ENCODE data around the gene BBX.
"Not testable (repeated sequence)": the region's sequence is repeated elsewhere in the genome, so short reads cannot be mapped to it uniquely, and the experiment has no call there.

The BBX gene

DNA sequence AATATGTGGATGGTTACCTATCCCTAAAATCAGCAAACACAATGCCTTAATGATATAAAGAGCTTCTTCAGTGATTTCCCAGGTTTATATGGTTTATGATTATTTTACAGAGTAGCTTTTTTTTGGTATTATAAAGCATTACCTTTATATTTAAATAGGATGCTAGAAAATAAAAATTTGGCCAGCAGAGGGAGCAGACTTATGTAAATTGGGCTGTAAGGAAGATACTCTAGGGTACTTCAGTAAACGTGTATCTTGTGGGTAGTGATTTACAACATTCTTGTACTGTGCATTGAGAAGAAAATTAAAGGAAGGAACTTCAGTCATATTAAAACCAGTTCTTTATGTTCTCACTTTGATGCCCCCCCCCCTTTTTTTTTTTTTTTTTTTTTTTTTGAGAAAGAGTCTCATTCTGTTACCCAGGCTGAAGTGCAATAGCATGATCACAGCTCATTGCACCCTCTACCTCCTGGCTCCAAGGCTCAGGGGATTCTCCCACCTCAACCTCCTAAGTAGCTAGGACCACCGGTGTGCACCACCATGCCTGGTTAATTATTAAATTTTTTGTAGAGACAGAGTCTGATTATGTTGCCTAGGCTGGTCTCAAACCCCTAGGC, 167.9 kb downstream of the BBX start:
- DNase-seq, result no peak

DNA sequence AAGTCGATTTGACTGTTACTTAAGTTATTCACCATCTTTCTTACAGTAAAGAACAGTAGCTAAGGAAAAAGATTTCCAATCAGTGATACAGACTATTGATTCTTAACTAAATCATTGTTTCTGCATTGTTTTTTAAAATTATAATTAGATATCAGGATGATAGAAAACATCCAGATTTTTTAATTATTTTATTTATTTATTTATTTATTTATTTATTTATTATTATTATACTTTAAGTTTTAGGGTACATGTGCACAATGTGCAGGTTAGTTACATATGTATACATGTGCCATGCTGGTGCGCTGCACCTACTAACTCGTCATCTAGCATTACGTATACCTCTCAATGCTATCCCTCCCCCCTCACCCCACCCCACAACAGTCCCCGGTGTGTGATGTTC, 169.2 kb downstream of the BBX start:
- DNase-seq, result not testable (repeated sequence)

DNA sequence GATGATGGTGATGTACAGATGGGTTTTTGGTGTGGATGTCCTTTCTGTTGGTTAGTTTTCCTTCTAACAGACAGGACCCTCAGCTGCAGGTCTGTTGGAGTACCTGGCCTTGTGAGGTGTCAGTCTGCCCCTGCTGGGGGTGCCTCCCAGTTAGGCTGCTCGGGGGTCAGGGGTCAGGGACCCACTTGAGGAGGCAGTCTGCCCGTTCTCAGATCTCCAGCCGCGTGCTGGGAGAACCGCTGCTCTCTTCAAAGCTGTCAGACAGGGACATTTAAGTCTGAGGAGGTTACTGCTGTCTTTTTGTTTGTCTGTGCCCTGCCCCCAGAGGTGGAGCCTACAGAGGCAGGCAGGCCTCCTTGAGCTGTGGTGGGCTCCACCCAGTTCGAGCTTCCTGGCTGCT, 174.6 kb downstream of the BBX start:
- not testable (repeated sequence) for DNase-seq

DNA sequence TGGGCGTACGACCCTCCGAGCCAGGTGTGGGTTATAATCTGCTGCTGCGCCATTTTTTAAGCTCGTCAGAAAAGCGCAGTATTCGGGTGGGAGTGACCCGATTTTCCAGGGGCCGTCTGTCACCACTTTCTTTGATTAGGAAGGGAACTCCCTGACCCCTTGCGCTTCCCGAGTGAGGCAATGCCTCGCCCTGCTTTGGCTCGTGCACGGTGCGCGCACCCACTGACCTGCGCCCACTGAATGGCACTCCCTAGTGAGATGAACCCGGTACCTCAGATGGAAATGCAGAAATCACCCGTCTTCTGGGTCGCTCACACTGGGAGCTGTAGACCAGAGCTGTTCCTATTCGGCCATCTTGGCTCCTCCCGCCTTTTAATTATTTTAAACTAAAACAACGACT, 175.1 kb downstream of the BBX start:
- DNase-seq, result not testable (repeated sequence)

DNA sequence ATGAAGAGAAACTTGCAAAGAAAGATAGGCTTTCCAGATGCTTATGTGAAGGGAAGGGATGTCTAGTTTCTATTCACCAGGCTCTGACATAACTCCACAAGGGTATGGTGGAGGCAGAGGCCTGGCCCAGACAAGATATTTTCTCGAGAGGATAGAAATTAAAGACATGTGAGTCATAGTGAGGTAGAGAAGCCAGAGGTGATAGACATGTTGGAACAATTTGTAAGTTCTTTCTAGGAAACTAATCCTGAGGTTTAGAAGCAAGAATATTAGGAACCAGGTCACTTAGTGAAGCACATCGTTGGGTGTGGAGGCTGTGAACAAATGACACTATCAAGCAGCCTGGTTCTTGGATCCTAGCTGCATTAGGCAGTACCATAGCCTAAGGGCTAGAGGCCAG, 176.9 kb downstream of the BBX start:
- DNase-seq, result no peak

DNA sequence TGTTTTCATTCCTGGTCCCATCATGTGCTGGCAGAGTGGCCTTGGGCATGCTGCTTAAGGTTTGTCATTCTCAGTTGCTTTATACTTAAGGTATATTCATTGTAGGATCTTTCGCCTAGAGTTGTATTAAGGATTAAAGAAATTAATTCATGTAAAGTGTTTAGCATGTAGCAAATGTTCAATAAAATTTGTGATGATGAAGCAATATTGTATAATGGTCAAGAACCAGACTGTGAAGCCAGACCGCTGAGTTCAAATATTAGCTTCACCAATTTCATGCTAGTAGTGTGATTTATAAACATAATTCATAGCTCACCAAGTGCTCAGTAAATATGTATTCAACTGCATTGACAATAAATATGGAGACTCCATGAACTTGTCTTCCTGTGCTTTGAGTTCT, 178.5 kb downstream of the BBX start:
- no peak for DNase-seq

DNA sequence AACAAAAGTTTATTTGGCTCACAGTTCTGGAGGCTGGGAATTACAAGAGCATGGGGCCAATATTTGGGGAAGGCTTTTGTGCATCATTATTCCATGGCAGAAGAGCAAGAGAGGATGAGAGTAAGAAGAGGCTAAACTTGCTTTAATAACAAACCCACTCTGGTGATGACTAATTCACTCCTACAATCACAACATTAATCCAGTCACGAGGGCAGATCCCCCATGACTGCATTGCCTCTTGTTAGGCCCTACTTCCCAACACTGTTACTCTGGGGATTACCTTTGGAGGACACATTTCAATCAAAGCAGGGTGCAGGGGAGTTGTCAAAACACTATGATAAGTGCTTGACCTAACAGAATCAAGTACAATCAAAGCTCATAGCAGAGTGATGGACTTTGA, 181.7 kb downstream of the BBX start:
- no peak for DNase-seq

DNA sequence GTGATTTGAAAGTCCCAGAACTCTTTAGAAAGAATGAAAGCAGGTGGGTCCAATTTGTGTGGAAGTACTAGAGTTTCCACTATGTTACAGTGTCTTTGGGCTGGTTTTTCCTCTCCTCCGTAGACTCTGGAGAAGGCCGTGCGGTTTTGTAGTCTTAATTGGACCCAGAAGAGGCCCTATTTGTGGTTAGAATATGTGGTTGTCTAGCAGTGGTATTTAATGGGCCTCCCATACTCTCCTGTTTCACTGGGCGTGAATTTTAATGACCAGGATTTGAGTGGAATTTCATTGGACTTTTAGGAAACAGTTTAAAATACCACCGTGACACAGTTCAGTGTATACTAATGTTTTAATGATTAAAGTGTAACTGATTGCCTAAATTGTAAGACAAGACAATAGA, 182.3 kb downstream of the BBX start:
- no peak for DNase-seq

DNA sequence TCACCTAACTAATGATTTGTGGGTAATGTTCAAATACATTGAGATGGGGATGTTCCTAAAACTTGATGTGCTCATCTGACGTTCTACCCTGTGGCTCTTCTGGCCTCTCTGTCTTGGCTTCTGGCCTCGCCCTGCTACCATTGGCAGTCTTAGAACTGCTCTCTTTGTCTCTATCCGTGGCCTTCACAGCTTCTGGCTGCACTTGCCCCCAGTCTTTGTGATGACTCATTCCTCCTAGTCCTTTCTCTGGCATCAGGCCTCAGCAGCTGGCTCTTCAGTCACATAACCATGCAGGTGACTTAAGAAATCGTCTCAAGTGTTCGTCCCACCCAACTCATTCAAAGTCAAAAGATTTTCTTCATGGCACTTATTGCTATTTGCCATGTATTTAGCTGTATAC, 188.1 kb downstream of the BBX start:
- DNase-seq, result no peak

DNA sequence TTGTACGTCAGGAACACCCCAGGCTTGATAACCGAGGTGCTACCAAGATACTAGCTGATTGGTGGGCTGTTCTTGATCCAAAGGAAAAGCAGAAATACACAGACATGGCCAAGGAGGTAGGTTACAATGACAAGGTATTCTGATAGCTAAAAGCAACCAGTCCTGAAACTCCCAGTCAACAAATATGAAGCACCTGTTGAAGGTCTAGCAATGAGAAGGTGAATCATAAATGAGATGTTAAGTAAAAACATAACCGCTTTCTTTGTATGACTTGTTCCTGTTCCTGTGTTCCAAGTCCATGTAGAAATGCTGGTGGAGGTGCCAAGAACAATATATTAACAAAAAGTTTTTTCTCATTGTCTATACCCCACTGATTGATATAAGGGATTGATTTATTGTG, 194.0 kb downstream of the BBX start:
- DNase-seq, result no peak

DNA sequence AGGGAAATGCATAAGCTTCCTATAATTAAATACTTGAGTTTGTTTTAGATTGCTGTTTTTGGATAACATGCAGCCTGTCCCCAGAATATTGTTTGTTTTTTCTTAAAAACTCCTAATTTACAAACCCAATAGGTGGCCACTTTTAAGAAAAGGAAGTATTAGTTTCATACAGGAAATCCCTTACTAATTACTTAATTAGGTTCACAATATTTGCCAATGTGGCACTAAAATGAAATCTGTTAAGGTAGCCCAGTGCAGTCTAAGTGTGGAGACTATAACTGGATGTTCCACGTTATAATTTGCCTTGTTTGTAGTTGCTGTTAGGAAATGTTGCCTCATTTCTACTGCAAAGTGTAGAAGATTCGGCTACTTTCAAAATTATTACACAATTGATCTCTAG, 195.8 kb downstream of the BBX start:
- DNase-seq, result no peak

DNA sequence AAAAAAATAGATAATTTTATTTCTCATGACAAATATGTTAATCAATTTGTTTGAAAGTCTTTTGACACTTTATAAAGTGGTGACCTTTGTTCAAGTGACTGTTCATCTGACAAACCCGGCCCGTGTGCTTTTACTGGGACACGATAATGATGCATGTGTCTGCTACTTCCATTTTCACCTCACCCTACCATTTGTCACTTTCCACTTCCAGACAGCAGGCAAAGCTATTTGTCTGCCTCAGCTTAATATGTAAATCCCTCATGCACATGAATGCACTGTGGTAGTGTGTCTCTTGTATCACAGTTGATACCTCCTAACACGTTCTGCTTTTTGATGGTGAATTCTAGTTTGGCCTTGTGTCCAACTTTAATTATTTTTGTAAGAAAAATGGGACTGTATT, 204.3 kb downstream of the BBX start:
- no peak for DNase-seq

DNA sequence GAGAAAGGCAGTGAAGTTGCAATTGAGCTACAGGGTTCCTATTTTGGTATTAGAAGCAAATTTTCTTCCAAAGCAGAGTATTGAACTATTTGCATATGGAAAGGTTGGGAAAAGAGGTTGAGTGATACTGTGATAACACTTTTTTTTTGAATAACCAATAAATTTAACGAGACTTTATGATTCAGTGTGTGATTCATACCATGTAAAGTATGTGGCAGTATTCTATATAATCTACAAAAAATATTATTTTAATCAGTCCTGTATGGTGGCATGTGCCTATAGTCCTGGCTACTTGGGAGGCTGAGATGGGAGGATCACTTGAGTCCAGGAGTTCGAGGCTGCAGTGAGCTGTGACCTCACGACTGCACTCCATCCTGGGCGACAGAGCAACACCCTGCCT, 206.9 kb downstream of the BBX start:
- DNase-seq, result no peak

DNA sequence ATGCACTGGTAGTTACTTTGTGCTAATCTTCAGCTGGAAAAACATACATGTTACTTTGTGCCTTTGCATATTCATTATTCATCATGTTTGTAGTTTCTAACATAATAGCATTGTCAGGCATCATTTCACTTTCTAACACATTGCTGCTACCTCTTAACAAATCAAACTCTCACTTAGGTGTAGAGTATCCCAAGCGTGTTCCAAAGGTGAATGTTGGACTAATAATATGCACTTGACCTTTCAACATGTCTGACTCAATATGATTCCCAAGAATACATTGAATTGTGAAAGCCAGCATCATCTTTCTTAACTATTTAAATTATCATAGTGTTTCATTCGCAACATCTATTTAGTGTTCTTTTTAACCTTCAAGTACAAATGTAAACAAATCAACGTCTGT, 211.6 kb downstream of the BBX start:
- DNase-seq, result no peak

DNA sequence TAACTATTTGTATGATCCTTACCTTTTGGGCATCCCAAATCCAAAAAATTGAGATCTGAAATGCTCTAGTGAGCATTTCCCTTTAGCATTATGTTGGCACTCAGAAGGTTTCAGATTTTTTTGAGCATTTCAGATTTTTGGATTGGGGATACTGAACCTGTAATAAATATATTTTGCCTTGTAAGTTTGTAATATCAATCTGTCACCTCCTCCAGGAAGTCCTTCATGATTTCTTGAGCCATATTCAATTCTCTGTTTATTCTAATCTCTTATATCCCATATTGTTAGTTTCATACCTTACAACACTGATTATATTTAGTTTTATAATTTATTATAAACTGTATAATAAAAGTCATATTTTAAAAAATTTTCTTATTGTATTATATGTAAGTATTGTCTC, 215.2 kb downstream of the BBX start:
- DNase-seq, result no peak

DNA sequence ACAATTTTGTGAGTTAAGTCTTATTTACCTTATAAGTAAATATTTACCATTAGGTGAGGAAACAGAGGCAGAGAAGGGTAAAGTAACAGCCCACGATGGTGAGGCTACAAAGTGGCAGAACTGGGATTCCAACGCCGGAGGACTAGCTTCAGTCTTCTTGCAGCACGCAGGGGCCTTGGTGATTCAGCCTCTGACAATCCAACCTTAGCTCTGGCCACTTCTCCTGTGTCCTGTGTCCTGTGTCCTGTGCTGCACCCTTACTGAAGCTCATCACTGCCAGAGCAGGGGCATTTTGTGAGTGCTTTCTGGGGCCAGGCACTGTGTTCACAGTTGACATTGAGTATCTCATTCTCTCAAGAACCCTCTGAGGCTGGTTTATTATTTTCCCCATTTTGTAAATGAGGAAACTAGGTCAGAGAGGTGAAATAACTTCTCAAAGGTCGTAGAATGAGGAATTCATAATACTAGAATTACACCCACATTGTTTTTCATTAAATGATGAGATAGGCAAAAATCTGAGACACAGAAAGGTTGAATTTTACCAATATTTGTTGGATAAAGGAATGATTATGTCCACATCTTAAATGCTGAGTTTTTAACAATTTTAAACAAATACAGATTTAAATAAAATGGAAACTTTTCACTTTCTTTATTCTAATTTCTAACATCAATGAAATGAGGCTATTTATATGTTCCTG, 215.9 kb downstream of the BBX start:
- no peak for DNase-seq

DNA sequence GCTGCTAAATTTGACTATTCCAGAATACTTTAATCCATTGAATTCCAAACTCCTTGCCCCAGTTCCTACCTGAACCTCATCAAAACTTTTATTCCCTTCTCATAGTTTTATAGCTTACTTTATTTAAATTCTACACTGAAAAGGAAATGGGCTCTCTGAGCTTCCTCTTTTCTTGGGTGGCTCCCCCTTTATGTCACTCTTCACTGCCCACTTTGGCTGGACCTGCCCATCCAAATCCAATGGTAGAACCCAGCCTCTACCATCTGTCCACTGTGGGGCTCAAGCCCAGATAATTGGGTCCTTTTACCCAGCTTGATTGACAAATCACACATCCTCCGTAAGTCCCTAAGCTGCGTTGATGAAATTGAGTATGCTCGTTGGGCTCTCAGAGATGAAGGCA, 216.5 kb downstream of the BBX start:
- DNase-seq, result no peak

DNA sequence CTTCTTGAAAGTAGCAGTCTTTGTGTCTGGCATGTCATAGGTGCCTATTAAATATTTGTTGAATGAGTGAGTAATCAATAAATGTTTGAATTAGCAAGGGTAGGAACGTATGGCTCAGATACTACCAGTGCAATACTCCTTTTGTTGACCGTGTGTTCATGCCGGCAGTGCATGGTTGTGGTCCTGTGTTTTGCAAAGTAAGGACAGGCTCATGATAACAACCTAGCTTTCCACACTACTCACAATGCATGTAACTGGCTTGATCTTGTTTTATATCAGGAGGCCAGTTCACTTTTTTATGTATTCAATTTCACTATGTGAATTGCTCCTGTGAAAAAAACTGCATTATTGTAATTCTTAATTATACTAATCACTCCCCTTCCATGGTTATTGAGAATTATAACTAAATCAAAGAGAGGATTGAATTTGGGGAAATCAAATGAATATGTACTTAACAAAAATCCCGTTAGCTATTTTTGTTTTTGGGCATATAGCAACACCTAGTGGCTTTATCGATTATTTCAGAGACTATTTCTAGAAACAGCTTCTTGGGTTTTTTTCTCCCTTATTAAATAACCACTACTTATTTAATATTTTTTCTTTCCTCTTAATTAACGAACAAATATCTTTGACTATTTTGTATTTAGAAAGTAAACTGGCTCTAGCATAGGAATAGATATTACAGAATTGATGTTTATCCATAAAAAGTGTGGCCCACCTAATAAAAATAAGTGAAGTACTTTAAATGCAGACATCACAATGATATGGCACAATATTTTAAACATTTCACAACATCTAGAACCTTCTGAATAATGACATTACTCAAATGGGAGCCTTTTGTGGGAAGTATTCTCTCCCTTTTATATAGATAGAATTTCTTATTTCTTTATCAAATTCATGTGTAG, 218.5 kb downstream of the BBX start:
- DNase-seq, result no peak

DNA sequence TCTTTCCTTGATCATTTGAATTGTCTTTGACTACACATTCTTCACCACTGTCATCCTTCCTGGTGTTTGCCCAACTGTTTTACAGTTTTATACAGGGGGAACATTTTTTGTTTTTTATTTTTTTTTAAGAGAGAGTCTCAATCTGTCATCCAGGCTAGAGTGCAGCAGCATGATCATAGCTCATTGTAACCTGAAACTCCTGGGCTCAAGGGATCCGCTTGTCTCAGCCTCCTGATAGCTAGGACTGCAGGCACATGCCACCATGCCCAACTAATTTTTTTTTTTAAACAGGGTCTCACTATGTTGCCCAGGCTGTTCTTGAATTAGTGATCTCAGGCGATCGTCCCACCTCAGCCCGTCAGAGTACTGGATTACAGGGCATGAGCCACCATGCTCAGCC, 222.6 kb downstream of the BBX start:
- no peak for DNase-seq

DNA sequence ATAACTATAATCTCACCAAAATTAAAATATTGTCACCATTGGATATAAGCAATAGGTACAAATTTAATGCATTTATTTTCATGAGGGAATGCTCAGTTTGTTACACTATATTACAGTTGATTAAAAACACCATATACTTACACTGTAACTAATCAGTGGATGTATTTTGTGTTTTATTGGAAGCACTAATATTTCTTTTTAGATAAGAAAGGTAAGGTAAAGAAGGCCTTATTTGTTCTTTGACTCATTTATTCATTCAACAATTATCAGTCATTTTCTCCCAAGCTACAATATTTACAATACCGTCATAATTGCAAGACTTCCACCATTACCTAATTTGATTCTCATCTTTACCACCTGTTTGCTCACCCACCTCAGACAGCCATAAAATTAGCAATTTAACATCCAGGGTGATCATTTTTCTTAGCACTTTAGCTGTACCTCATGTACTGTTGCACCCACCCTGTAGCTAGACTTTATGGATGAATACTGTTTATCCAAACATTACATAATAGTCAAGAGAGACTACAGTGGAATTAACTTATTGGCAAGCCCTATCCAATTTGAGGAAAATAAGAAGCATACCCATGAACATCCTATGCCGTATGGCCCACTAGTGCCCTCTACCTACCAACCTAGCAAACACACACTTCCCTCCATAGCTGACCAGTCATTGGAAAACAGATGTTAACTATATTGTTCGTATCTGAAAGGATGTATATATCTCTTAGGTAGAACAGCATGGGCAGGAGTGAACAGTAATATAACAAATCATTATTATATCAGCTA, 229.6 kb downstream of the BBX start:
- DNase-seq, result no peak

DNA sequence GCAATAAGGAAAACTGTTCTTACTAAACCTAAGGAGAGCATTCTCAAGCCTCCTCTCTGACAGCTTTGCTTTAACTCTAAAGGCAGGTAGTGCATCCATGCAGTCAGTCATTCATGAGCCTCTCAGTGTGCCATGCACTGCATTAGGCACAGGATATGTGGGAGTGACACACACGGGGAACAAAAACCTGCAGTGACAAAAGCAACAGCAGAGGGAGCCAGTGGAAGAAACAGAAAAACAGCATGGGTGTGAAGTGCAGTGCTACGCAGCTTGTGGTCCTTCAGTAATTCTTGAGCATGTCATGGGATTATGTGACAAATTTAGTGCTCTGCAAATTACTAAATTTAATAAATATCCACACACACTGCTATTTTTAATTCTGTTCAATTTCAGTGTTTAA, 230.7 kb downstream of the BBX start:
- DNase-seq, result no peak

DNA sequence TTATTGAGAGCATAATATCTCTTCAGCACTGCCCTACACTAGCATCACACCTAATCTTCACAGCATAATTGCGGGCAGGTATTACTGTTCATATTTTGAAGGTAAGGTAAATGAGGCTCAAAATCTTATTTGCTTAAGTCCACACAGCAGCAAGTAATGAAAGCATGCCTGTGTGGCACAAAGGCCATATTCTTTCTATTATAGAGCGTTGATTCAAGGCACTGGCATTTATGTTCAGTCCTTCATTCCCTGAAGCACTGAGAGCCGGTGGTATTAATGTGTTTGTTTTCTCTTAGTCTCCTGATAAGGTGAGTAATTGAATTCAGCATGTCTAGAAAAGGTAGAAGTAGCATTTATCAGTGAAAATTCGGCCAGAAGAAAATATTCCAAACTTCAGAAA, 231.2 kb downstream of the BBX start:
- no peak for DNase-seq

DNA sequence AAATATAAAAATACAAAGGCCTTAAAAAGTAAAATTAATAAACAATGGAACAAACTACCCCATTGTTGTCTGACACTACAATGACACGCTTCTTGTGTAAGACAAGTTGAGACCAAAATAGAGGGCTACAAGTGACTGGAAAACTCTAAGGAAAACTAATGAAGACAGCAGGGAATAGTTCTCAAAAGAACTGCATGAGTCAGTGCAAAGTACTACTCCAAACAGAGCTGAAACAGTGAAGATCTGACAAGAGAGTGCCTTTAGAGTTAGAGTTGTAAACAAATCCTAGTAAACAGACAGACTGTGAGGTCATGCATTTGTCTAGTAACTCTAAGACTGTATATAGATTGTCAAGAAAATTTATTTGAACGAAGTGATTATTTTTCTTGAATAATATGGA, 233.9 kb downstream of the BBX start:
- DNase-seq, result no peak

All from CD4-positive, alpha-beta T cell treated with Interferon gamma for 1 hour (primary cell).